Breast epithelium (tissue), 4 donors: ENCODE results near the gene KLHL17. TPM values are rescaled to one million over a fixed set of nuclear protein-coding genes. Genes with fewer than 3 reads are reported as not detected.

Source experiments
- DNase-seq, 2 donors: peaks; one replicate each; pipeline ENCODE4 v3.0.0-alpha.2; 2019; ENCODE audit warnings: low spot score in 2 of 2
- H3K27ac ChIP-seq, 2 donors: fragments of 200-600 bp; sonication (generic) in 1 of 2; one replicate each; pipeline ENCODE4 v1.5.1; 2016 to 2019; ENCODE audit warnings: mild to moderate bottlenecking in 1 of 2
- H3K27me3 ChIP-seq, 2 donors: fragments of 200-600 bp; sonication (generic) in 1 of 2; one replicate each; pipeline versions ENCODE4 v1.5.1 to v1.6.0; 2017 to 2019; ENCODE audit warnings: control low read depth in 1 of 2, mild to moderate bottlenecking in 1 of 2
- H3K36me3 ChIP-seq: fragments of 200-600 bp; one replicate; pipeline ENCODE4 v1.5.1; 2019
- H3K4me1 ChIP-seq, 2 donors: fragments of 200-600 bp; sonication (generic); one replicate each; pipeline ENCODE4 v1.5.1; 2016 to 2019; ENCODE audit warnings: control low read depth in 1 of 2
- H3K4me3 ChIP-seq, 3 donors: fragments of 200-600 bp; sonication (generic); 1 replicate in 2 of 3; 2 replicates in 1 of 3; pipeline ENCODE4 v1.5.1; 2016 to 2019; ENCODE audit warnings: mild to moderate bottlenecking in 3 of 3, moderate library complexity in 2 of 3
- H3K9me3 ChIP-seq, 2 donors: fragments of 200-600 bp; sonication (generic) in 1 of 2; one replicate each; pipeline ENCODE4 v1.5.1; 2016 to 2019; ENCODE audit warnings: control low read depth in 1 of 2
- POLR2A ChIP-seq: fragments of 450-650 bp; IDR thresholded peaks from one replicate; pipeline ENCODE4 v1.6.1; 2016; ENCODE audit warnings: antibody characterized with exemption, mild to moderate bottlenecking, moderate library complexity
- POLR2AphosphoS5 ChIP-seq, 3 donors: sonication (generic); formaldehyde crosslinking; IDR thresholded peaks; one replicate each; pipeline ENCODE4 v1.6.1; 2017; ENCODE audit warnings: antibody characterized with exemption in 3 of 3
- intact Hi-C: fragments of 100-400 bp; cut with DNase I; formaldehyde crosslinking; loops from one replicate; pipeline ENCODE4 v1.15.1; 2023; ENCODE audit warnings: low total_unique reads
- total RNA-seq, 3 donors: library from RNA; depleted of rRNA; stranded (reverse); fragments of >200 nt; gene quantifications; one replicate each; pipeline ENCODE4 v1.1.0, GENCODE V29; 2016
- TF ChIP-seq, protein P1 (sequence below), 3 donors: fragments of 450-650 bp; IDR thresholded peaks; one replicate each; pipeline ENCODE4 v1.5.1; 2016 to 2017; ENCODE audit warnings: antibody characterized with exemption in 3 of 3, mild to moderate bottlenecking in 3 of 3, moderate library complexity in 3 of 3

KLHL17 gene
- total RNA-seq, 3 donors from 2014 or later, result 5.4 to 18.0 (median 10.0) TPM

DNA sequence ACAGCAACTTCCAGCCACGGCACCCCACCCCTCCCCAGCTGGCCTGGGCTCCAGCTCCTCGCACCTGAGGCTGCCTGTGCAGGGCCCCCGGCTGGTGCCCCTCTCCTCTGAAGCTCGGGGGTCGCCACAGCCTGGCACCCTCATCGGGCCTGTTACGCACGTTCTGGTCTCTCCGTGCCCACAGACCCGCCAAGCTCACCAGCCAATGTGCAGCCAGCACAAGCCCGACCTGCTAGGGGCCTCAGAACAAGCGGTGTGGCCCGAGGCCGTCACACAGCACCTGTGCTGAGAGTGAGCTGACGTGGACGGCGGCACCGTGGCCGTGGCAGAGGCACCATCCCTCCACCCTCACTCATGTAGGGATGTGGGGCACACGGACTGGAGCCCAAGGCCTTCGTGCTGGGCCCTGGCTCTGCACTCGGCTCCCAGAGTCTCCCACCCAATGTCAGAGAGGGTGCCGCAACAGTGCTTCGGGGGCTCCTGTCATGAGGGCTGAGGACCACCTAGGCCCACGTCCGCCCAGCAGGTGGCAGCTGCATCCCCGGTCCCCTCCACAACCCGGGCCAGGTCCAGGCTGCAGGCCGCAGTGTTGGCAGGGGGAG, 41.0 kb upstream of the KLHL17 start:
- H3K36me3 ChIP-seq, result no peaks in the 10 kb centered on the region
- H3K27me3 ChIP-seq, result peaks cover 13 to 80% of the 10 kb centered on the region in 2 donors
- peaks cover 10 to 19% of the 10 kb centered on the region in 2 donors for H3K4me1 ChIP-seq
- no peak for DNase-seq
- intact Hi-C loops, result no loop called here
- H3K27ac ChIP-seq, result no peak overlapping the region
- no peak overlapping the region for H3K4me3 ChIP-seq
- TF ChIP-seq, protein P1, sequence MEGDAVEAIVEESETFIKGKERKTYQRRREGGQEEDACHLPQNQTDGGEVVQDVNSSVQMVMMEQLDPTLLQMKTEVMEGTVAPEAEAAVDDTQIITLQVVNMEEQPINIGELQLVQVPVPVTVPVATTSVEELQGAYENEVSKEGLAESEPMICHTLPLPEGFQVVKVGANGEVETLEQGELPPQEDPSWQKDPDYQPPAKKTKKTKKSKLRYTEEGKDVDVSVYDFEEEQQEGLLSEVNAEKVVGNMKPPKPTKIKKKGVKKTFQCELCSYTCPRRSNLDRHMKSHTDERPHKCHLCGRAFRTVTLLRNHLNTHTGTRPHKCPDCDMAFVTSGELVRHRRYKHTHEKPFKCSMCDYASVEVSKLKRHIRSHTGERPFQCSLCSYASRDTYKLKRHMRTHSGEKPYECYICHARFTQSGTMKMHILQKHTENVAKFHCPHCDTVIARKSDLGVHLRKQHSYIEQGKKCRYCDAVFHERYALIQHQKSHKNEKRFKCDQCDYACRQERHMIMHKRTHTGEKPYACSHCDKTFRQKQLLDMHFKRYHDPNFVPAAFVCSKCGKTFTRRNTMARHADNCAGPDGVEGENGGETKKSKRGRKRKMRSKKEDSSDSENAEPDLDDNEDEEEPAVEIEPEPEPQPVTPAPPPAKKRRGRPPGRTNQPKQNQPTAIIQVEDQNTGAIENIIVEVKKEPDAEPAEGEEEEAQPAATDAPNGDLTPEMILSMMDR (IDR thresholded peaks at IDR 0.05), result no peak
- no peak for TF ChIP-seq POLR2AphosphoS5 (IDR thresholded peaks at IDR 0.05)
- TF ChIP-seq POLR2A, result no peak
- no peaks in the 10 kb centered on the region for H3K9me3 ChIP-seq

DNA sequence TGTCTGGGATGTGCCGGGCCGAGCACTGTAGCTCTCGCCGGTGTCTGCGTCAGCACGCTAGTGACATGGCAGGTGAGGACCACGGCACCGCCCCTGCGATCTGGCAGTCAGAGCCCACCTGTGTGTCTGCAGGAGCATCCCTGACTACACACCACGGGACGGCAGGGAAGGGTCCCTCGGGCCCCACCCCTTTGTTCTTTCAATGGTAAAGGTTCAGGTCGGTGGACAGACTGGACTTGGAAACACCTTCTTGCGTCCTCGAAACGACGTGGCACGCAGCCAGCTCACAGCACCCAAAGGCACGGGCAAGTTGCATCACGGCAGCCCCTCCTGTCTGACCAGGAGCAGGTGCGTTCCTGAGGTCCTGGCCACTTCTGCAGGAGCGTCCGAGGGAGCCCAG, 40.4 kb upstream of the KLHL17 start:
- intact Hi-C loops, result loop anchor here (1.0 kb wide), 1 partner anchor 12 kb away; no protein-coding TSS in a partner anchor
- Histone ChIP-seq H3K27me3 (peaks cover 13 to 84% of the 10 kb centered on the region in 2 donors), H3K4me1 (peaks cover 16 to 19% of the 10 kb centered on the region in 2 donors), H3K36me3 (no peaks in the 10 kb centered on the region), H3K27ac (no peak overlapping the region), H3K9me3 (no peaks in the 10 kb centered on the region), H3K4me3 (peak overlapping the region in 1 of 3 donors; percentile 33)
- TF ChIP-seq POLR2AphosphoS5 (IDR thresholded peaks at IDR 0.05), result no peak
- TF ChIP-seq POLR2A, result no peak
- TF ChIP-seq, protein P1 (IDR thresholded peaks at IDR 0.05), result no peak
- DNase-seq, result no peak

DNA sequence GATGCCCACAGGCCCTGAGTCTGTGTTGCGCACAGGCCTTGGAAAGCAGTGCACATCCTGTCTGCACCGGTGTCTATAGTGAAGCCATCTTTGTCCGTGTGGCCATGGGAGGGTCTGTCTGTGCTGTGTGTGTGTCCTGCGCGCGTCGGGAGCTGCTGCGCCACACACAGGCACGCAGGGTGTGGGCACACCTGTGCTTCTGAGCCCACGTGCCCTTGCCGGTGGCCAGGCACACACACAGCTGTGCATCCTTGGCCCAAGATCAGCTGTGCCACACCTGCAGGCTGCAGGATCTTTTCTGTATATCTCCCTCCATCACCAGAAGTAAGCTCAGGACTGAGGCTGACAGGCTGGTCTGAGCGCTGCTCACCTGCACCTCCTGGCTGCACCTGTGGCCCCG, 39.9 kb upstream of the KLHL17 start:
- intact Hi-C loops, result loop anchor here (1.0 kb wide), 1 partner anchor 12 kb away; no protein-coding TSS in a partner anchor

DNA sequence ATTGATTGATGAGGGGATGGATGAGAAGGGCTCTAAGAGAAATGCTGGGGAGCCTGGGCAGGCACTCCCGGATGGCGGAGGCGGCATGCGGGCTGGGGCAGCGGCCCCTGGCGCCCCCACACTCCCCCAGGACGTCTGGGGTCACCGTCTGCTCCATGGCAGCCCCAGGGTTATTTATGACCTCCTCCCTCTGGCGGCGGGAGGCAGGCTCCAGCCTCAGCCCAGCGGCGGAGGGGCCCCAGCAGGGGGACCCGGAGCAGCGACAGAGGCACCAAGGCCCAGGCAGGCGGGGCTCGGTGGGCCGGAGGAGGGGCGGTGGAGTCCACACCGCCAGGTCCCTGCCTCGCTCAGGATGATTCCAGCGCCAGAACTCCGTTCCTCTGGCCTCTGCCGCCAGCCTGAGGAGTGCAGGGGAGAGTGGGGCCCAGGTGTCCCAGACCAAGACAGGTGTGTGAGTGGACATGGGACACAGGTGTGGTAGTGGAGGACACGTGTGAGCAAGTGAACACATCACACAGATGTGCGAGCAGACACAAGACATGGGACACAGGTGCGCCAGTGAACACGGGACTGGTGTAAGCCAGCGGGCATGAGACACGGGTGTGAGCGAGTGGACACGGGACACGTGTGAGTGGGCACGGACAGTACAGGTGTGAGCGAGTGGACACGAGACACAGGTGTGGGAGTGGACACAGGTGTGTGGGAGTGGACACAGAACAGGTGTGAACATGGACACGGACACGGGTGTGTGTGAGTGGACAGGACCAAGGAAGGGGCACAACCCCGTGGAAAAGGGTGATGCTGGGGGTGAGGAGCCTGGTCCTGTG, 39.2 kb upstream of the KLHL17 start:
- H3K4me1 ChIP-seq, result peaks cover 22 to 27% of the 10 kb centered on the region in 2 donors
- DNase-seq, result no peak
- intact Hi-C loops, result no loop called here
- H3K9me3 ChIP-seq, result no peaks in the 10 kb centered on the region
- TF ChIP-seq POLR2A (no peak), POLR2AphosphoS5 (IDR thresholded peaks at IDR 0.05) (no peak)
- TF ChIP-seq, protein P1 (IDR thresholded peaks at IDR 0.05), result no peak
- H3K4me3 ChIP-seq, result peak overlapping the region in 1 of 3 donors; percentile 33
- no peak overlapping the region for H3K27ac ChIP-seq
- no peaks in the 10 kb centered on the region for H3K36me3 ChIP-seq
- H3K27me3 ChIP-seq, result peaks cover 15 to 83% of the 10 kb centered on the region in 2 donors

More for the DNA sequence above, 39.9 kb upstream of the KLHL17 start:
- TF ChIP-seq POLR2A, result no peak
- TF ChIP-seq, protein P1 (IDR thresholded peaks at IDR 0.05), result no peak
- TF ChIP-seq POLR2AphosphoS5 (IDR thresholded peaks at IDR 0.05), result no peak
- Histone ChIP-seq H3K27me3 (peaks cover 12 to 83% of the 10 kb centered on the region in 2 donors), H3K9me3 (no peaks in the 10 kb centered on the region), H3K4me3 (peak overlapping the region in 1 of 3 donors; percentile 33), H3K36me3 (no peaks in the 10 kb centered on the region), H3K4me1 (peaks cover 21% of the 10 kb centered on the region in 2 donors), H3K27ac (no peak overlapping the region)
- DNase-seq, result no peak
